Measurements from ENCODE around the gene WNT5B.
"Not testable (repeated sequence)": the region's sequence is repeated elsewhere in the genome, so short reads cannot be mapped to it uniquely, and the experiment has no call there.

Gene WNT5B

GRCh38 chr12:1598757-1599156 lies 30.3 kb upstream of the WNT5B start:
- DNase-seq (ENCODE audit: low spot score), result no peak

DNA sequence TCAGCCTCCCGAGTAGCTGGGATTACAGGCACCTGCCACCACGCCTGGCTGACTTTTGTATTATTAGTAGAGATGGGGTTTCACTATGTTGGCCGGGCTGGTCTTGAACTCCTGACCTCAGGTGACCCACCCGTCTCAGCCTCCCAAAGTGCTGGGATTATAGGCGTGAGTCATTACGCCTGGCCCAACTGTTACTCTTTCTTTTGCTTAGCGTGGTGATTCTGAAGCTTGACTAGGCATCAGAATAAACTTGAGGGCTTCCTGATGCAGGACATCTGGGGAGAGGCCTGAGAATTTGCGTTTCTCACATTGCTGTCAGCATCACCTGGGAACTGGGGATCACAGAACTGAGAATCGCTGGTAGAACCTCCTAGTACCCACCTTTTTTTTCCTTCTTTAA lies 26.3 kb upstream of the WNT5B start:
- DNase-seq (ENCODE audit: low spot score), result not testable (repeated sequence)

- DNase-seq (ENCODE audit: low spot score), result no peak
Measured at GRCh38 chr12:1603269-1603993, 25.6 kb upstream of the WNT5B start.

GRCh38 chr12:1604464-1604863 lies 24.6 kb upstream of the WNT5B start:
- DNase-seq (ENCODE audit: low spot score), result no peak

DNA sequence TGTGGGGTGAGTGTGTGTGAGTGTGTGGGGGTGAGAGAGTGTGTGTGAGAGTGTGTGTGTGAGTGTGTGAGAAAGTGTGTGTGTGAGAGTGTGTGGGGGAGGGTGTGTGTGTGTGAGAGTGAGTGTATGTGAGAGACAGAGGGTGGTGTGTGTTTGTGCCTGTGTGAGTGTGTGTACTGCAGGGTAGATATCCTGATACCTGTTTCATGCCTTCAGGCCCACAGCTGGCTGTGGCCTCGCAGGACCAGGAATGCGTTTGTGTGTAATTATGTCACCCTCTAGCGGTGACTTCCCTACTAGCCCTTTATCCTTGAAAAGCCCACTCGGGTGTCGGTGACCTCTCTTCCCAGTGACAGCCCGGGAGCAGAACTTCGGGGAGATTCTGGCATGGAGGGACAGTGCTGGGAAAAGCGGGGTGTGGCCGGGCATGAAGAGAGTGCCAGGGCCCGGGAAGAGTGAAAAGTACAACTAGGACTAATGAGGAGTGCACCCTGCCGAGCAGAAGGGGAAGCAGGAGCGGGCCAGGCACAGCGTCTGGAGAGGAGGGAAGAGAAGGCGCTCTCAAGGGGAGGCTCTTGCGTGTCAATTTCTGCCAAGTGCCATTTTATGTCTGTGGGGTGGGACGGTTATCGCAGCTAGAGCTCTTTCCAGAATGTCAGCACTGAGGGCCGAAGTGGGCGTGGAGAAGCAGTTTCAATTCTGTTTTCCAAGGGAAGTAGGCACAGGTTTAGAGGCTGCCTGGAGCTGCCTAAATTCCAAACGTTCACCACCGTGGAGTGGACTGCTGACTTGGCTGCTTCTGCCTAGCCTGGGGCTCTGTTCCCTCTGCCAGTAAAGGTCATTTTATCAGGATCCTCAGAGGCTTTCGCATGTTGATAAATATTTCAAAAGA lies 23.7 kb upstream of the WNT5B start:
- peak; percentile 69 for DNase-seq (ENCODE audit: low spot score)

GRCh38 chr12:1606021-1606622 lies 22.9 kb upstream of the WNT5B start:
- no peak for DNase-seq (ENCODE audit: low spot score)

GRCh38 chr12:1607940-1608712 lies 20.9 kb upstream of the WNT5B start:
- no peak for DNase-seq (ENCODE audit: low spot score)

- no peak for DNase-seq (ENCODE audit: low spot score)
Measured at GRCh38 chr12:1608713-1609119, 20.3 kb upstream of the WNT5B start.

DNA sequence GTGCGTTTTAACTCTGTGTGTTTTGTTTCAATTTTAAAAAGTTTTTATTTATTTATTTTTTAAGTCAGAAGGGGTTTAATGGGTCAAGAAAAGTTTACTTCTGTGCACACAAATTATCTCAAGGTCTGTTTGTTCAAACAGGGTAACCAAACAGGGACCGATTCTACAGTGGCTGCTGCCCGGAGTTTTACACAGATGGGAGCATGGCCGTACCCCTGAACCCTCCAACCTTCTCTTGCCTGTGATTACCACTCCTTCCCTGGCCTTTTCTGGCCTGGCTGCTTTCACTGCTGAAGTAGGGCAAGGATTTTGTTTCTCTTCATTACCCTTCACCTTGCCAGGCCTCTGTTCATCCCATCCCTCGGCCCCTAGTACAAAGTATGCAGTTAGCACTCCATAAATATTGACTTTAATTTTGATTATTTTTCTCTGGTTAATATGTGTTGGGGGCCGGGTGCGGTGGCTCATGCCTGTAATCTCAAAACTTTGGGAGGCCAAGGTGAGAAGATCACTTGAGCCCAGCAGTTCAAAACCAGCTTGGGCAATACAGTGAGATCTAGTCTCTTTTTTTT lies 18.9 kb upstream of the WNT5B start:
- DNase-seq (ENCODE audit: low spot score), result no peak

DNA sequence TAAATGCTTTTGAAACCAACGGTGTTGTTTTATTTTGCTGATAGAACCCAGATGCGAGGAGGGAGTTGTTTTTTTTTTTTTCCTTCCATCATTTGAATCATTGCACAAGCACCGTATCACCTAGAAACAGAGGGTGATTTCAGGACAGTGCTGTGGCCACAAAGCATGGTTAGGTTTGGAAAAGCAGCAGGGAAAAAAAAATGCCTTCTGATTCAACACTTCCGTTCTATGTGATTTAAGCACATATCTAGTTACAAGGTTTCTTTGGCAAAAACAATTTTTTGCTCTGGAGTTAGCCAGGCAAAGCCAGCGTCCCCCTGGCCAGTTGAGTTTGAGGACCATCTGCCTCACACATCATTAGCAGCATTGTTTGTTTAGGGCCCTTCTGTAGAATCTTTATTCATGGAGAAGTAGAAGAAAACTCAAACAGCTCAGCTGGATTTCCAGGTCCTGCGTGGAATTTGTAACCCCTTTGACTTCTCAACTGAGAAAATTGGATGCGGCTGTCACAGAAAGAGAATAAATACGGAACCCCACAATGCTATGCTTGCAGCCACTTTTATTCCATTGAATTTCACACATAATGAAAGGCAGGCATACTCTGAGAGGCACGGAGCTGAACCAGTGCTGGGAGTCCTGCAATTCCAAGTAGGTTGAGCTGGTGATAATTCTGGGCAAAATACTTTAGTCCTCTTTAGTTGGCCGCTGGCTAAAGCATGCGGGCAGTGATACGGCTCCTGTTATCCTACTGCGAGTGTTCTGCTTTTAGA lies 17.0 kb upstream of the WNT5B start:
- no peak for DNase-seq (ENCODE audit: low spot score)

DNA sequence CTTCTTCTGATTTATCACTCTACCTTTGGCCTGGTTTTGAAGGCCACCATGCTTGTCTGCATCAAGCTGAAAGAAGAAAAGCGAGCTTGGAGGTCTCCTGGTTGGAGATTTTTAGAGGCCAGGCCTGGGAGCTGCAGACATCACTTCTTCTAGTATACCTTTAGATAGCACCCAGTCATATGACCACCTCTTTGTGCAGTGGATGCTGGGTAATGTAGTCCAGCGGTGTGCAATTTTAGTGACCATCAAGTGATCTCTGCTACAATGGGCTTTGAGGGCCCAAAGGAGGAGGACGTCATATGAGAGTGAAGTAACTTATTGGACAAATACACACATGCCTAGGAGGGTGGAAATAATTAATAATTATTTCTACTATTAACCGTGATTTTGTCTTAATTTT lies 15.2 kb upstream of the WNT5B start:
- no peak for DNase-seq (ENCODE audit: low spot score)

GRCh38 chr12:1614360-1614759 lies 14.7 kb upstream of the WNT5B start:
- no peak for DNase-seq (ENCODE audit: low spot score)

DNA sequence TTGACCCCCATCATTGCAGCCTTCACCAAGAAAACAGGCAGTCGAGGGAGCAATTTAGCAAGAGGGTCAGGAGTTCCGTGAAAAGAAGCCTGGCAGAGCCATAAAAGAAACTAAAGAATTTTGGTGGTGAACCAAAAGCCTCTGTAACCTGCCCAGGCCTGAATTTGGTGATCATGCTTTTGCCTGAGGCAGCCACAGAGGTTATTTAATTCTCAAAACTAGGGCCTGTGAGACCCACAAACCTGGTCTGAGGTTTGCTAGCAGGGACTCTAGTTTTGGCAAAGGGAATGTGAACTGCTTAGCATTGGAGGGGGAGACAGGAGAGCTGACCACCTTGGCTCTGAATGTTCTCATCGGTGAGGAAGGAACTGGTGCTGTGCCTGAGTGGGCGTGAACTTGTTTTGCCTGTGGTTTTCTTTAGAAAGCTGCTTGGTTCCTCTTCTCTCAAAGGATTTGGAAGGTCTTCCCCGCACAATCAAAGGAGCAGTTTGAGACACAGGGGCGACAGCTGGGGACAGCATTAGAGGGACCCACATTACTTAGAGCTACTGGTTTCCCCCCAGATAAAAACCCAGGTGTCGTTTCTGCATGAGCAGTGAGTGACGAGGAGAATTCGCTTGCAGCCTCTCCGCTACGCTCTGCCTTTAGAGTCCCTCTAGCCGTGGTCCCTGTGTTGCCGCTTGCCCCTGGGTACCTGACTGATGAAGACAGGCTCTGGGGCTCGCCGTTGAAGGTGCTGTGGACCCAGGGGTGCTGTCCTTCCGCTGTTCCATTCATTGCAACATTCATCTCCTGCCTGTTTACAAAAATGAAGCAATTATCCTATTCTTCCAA lies 12.6 kb upstream of the WNT5B start:
- DNase-seq (ENCODE audit: low spot score), result no peak

GRCh38 chr12:1618489-1618888 lies 10.5 kb upstream of the WNT5B start:
- DNase-seq (ENCODE audit: low spot score), result no peak

GRCh38 chr12:1619159-1619558 lies 9.9 kb upstream of the WNT5B start:
- DNase-seq (ENCODE audit: low spot score), result no peak

- DNase-seq (ENCODE audit: low spot score), result no peak
Measured at GRCh38 chr12:1619587-1619986, 9.4 kb upstream of the WNT5B start.

DNA sequence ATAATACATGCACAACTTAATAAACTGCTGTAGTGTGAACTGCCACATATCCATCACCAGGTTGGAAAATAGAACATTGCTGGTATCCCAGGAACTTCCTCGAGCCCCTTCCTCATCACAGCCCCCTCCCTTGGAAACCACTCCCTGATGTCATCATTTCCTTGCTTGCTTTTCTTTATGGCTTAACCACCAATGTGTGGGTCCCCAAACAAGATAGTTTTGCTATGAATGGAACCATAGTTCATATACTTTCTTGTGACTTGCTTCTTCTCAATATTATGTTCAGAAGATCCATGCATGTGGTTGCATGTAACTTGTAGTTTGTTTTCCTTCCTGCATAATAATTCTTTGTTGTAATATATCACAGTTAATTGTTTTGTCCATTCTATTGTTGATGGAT lies 8.9 kb upstream of the WNT5B start:
- no peak for DNase-seq (ENCODE audit: low spot score)

- no peak for DNase-seq (ENCODE audit: low spot score)
Measured at GRCh38 chr12:1622406-1622805, 6.6 kb upstream of the WNT5B start.

DNA sequence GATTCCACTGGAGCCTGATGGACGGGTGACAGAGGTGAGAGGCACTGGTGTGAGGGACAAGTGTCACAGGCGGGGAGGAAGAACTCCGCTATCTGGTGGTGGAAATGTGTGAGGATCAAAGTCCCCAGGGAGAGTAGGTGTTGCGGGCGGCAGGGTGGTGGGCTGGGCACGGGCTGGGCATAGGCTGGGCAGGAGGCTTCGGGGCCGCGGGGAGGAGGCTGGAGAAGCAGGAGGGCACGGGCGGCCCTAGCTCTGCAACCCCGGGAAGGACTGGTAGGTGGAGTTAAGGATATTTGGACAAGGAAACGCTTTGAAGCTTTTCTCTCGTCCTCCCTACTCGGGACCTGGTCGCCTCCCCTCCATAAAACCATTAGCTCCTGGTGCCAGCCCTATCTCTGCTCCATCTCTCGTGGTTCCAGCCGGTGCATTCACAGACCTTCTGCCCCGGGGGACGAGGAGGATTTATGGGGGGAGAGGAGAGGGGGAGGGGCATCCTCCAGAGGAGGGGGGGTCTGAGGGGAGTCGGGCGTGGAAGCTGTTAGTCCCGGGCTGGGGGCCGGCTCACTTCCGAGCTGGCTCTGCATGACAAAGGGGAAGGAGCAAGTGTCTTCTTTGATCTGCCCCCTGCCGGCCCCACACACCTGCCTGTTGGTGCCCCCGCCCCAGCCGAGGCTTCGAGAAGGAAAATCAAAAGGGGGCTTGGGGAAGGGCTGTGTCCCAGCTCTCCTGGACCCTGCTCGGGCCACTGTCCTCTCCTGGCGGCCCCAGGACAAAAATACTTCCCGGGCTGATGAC lies 504 bp downstream of the WNT5B start:
- no peak for DNase-seq (ENCODE audit: low spot score)
